Thyroid gland (tissue), 4 donors: ENCODE results near the gene CHSY1. TPM values are rescaled to one million over a fixed set of nuclear protein-coding genes. Genes with fewer than 3 reads are reported as not detected.

ENCODE experiments used
- DNase-seq, 2 donors: peaks; one replicate each; pipeline ENCODE4 v3.0.0-alpha.2; 2019
- H3K27ac ChIP-seq, 3 donors: fragments of 200-600 bp; sonication (generic); 1 replicate in 2 of 3; 2 replicates in 1 of 3; pipeline ENCODE4 v1.5.1; 2016 to 2019; ENCODE audit warnings: mild to moderate bottlenecking in 1 of 3, moderate library complexity in 1 of 3
- H3K27me3 ChIP-seq: fragments of 200-600 bp; sonication (generic); one replicate; pipeline ENCODE4 v1.5.1; 2019
- H3K36me3 ChIP-seq, 2 donors: fragments of 200-600 bp; sonication (generic); one replicate each; pipeline ENCODE4 v1.5.1; 2016 to 2019
- H3K4me1 ChIP-seq, 2 donors: fragments of 200-600 bp; sonication (generic); one replicate each; pipeline ENCODE4 v1.5.1; 2017 to 2019
- H3K4me3 ChIP-seq, 3 donors: fragments of 200-600 bp; sonication (generic); replicated peaks in 1 of 3; 1 replicate in 2 of 3; 2 replicates in 1 of 3; pipeline ENCODE4 v1.5.1; 2016; ENCODE audit warnings: mild to moderate bottlenecking in 1 of 3
- H3K9me3 ChIP-seq: fragments of 200-600 bp; sonication (generic); one replicate; pipeline ENCODE4 v1.5.1; 2017
- POLR2A ChIP-seq, 2 donors: fragments of 450-650 bp; IDR thresholded peaks; one replicate each; pipeline ENCODE4 v1.6.1; 2017; ENCODE audit warnings: antibody characterized with exemption in 2 of 2, mild to moderate bottlenecking in 2 of 2, moderate library complexity in 1 of 2
- WGBS, 2 donors: methylation state at CpG; one replicate each; pipeline ENCODE4 v1.1.5; 2017; 5-methylcytosine and 5-hydroxymethylcytosine counted together
- intact Hi-C: fragments of 100-400 bp; cut with DNase I; formaldehyde crosslinking; loops from one replicate; pipeline ENCODE4 v1.15.1; 2023
- total RNA-seq, 4 donors: library from RNA; depleted of rRNA; stranded (reverse); fragments of >200 nt; gene quantifications; one replicate each; pipeline ENCODE4 v1.2.3, GENCODE V29; 2016
- TF ChIP-seq, protein P1 (sequence below), 6 experiments: fragments of 200-600 bp in 3 of 6; fragments of 450-650 bp in 3 of 6; sonication (generic) in 3 of 6; IDR thresholded peaks; one replicate each; pipeline ENCODE4 v1.5.1; 2016 to 2019; ENCODE audit warnings: antibody characterized with exemption in 6 of 6, mild to moderate bottlenecking in 2 of 6, inconsistent platforms in 1 of 6, moderate library complexity in 1 of 6

CHSY1 gene
- total RNA-seq, 4 donors from 2014 or later, result 13.8 to 26.6 (median 18.5) TPM

DNA sequence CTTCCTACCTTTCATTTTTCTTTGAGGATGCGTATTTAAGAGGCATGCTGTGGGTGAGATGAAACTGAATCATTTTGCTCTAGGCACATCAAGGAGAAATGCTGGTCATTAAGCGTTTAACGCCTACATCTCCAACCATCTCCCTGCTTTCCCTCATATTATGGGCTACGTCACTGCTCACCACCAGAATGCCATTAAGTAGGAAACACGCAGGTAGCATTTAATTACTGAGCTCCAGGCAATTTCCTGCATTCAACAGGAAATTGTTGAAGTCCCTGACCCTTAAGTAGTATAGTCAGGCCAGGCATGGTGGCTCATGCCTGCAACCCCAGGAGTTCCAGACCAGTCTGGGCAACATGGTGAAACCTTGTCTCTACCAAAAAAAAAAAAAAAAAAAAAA lies 66.1 kb downstream of the CHSY1 start:
- no peak for TF ChIP-seq POLR2A (IDR thresholded peaks at IDR 0.05)
- TF ChIP-seq, protein P1, sequence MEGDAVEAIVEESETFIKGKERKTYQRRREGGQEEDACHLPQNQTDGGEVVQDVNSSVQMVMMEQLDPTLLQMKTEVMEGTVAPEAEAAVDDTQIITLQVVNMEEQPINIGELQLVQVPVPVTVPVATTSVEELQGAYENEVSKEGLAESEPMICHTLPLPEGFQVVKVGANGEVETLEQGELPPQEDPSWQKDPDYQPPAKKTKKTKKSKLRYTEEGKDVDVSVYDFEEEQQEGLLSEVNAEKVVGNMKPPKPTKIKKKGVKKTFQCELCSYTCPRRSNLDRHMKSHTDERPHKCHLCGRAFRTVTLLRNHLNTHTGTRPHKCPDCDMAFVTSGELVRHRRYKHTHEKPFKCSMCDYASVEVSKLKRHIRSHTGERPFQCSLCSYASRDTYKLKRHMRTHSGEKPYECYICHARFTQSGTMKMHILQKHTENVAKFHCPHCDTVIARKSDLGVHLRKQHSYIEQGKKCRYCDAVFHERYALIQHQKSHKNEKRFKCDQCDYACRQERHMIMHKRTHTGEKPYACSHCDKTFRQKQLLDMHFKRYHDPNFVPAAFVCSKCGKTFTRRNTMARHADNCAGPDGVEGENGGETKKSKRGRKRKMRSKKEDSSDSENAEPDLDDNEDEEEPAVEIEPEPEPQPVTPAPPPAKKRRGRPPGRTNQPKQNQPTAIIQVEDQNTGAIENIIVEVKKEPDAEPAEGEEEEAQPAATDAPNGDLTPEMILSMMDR (IDR thresholded peaks at IDR 0.05), result no peak
- intact Hi-C loops, result no loop called here

DNA sequence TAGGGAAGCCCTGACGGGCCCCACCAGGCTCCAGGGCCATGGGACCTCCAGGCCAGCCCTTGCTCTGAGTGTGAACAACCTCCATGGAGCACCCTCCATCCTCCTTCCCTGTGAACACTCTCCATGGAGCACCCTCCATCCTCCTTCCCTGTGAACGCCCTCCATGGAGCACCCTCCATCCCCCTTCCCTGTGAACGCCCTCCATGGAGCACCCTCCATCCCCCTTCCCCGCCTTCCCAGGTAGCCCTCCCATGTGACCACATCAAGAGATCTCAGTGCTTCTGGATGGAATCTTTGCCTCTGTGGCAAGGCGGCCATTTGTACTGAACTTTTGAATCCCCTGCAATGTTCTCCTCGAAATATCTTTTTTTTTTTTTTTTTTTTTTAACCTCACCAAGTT lies 66.5 kb downstream of the CHSY1 start:
- TF ChIP-seq, protein P1 (IDR thresholded peaks at IDR 0.05), result no peak
- TF ChIP-seq POLR2A (IDR thresholded peaks at IDR 0.05), result no peak
- intact Hi-C loops, result no loop called here
- Histone ChIP-seq H3K9me3 (no peaks in the 10 kb centered on the region), H3K4me3 (no peak overlapping the region), H3K36me3 (no peaks in the 10 kb centered on the region), H3K4me1 (peaks cover 0 to 13% of the 10 kb centered on the region in 2 donors), H3K27me3 (no peaks in the 10 kb centered on the region), H3K27ac (no peak overlapping the region)
- WGBS, 2 donors, result 87 to 94% methylated on average over 6 of the region's 6 CpGs
- DNase-seq, result no peak

More for the DNA sequence above, 66.1 kb downstream of the CHSY1 start:
- H3K4me1 ChIP-seq, result peaks cover 0 to 13% of the 10 kb centered on the region in 2 donors
- WGBS, 2 donors, result 90 to 94% methylated on average over 5 of the region's 5 CpGs
- no peaks in the 10 kb centered on the region for H3K36me3 ChIP-seq
- no peaks in the 10 kb centered on the region for H3K27me3 ChIP-seq
- no peaks in the 10 kb centered on the region for H3K9me3 ChIP-seq
- no peak overlapping the region for H3K27ac ChIP-seq
- DNase-seq, result no peak
- no peak overlapping the region for H3K4me3 ChIP-seq

GRCh38 chr15:101184830-101185229 lies 67.0 kb downstream of the CHSY1 start:
- WGBS, 2 donors, result 93 to 95% methylated on average over 7 of the region's 7 CpGs
- H3K27me3 ChIP-seq, result no peaks in the 10 kb centered on the region
- intact Hi-C loops, result no loop called here
- no peaks in the 10 kb centered on the region for H3K36me3 ChIP-seq
- peaks cover 0 to 13% of the 10 kb centered on the region in 2 donors for H3K4me1 ChIP-seq
- TF ChIP-seq, protein P1 (IDR thresholded peaks at IDR 0.05), result no peak
- no peak for TF ChIP-seq POLR2A (IDR thresholded peaks at IDR 0.05)
- H3K9me3 ChIP-seq, result no peaks in the 10 kb centered on the region
- no peak for DNase-seq
- H3K27ac ChIP-seq, result no peak overlapping the region
- no peak overlapping the region for H3K4me3 ChIP-seq

- no peak for DNase-seq
- no peak overlapping the region for H3K27ac ChIP-seq
- WGBS, 2 donors, result 74 to 79% methylated on average over 5 of the region's 5 CpGs
- no peak overlapping the region for H3K4me3 ChIP-seq
- TF ChIP-seq POLR2A (IDR thresholded peaks at IDR 0.05), result no peak
- TF ChIP-seq, protein P1 (IDR thresholded peaks at IDR 0.05), result no peak
- intact Hi-C loops, result no loop called here
- H3K36me3 ChIP-seq, result no peaks in the 10 kb centered on the region
- no peaks in the 10 kb centered on the region for H3K27me3 ChIP-seq
- H3K9me3 ChIP-seq, result no peaks in the 10 kb centered on the region
- peaks cover 0 to 8% of the 10 kb centered on the region in 2 donors for H3K4me1 ChIP-seq
Observed at GRCh38 chr15:101183931-101184305, 67.9 kb downstream of the CHSY1 start.

GRCh38 chr15:101183226-101183930 lies 68.5 kb downstream of the CHSY1 start:
- no peak overlapping the region for H3K4me3 ChIP-seq
- no peaks in the 10 kb centered on the region for H3K27me3 ChIP-seq
- no peaks in the 10 kb centered on the region for H3K9me3 ChIP-seq
- peaks cover 0 to 5% of the 10 kb centered on the region in 2 donors for H3K4me1 ChIP-seq
- intact Hi-C loops, result no loop called here
- TF ChIP-seq POLR2A (IDR thresholded peaks at IDR 0.05), result no peak
- TF ChIP-seq, protein P1 (IDR thresholded peaks at IDR 0.05), result no peak
- WGBS, 2 donors, result 81 to 82% methylated on average over 9 of the region's 9 CpGs
- DNase-seq, result no peak
- peaks cover 0 to 2% of the 10 kb centered on the region in 2 donors for H3K36me3 ChIP-seq
- no peak overlapping the region for H3K27ac ChIP-seq
